ENCODE measurements around the gene PCNT. TPM values are rescaled to one million over a fixed set of nuclear protein-coding genes. Genes with fewer than 3 reads are reported as not detected.

Gene PCNT
- total RNA-seq, 3 donors from 2014 or later (not counting 1 experiment from before 2014, with no cell fraction given): 83.6 to 94.9 (median 84.0) TPM

- Histone ChIP-seq H3K27ac (ENCODE audit: low read length) (no peak overlapping the region), H3K9me3 (ENCODE audit: control insufficient read depth, insufficient read depth, low read length) (no peaks in the 10 kb centered on the region), H3K4me1 (ENCODE audit: control insufficient read depth, insufficient read depth, low read length) (no peaks in the 10 kb centered on the region), H3K27me3 (ENCODE audit: control insufficient read depth, insufficient read depth, low read length) (no peaks in the 10 kb centered on the region), H3K4me3 (ENCODE audit: low read length) (no peak overlapping the region), H3K36me3 (ENCODE audit: control insufficient read depth, insufficient read depth, low read length) (peaks cover 41% of the 10 kb centered on the region)
- no peak for DNase-seq
- Mint-ChIP-seq H3K36me3 (peaks cover 7% of the 10 kb centered on the region), H3K27ac (no peak overlapping the region), H3K4me3 (no peak overlapping the region), H3K27me3 (ENCODE audit: low read depth in 2 of 2) (no peaks in the 10 kb centered on the region), H3K9me3 (no peaks in the 10 kb centered on the region), H3K4me1 (no peaks in the 10 kb centered on the region)
- WGBS (ENCODE audit: insufficient coverage): 94% methylated on average over 10 of the region's 10 CpGs
- TF ChIP-seq, protein P1, sequence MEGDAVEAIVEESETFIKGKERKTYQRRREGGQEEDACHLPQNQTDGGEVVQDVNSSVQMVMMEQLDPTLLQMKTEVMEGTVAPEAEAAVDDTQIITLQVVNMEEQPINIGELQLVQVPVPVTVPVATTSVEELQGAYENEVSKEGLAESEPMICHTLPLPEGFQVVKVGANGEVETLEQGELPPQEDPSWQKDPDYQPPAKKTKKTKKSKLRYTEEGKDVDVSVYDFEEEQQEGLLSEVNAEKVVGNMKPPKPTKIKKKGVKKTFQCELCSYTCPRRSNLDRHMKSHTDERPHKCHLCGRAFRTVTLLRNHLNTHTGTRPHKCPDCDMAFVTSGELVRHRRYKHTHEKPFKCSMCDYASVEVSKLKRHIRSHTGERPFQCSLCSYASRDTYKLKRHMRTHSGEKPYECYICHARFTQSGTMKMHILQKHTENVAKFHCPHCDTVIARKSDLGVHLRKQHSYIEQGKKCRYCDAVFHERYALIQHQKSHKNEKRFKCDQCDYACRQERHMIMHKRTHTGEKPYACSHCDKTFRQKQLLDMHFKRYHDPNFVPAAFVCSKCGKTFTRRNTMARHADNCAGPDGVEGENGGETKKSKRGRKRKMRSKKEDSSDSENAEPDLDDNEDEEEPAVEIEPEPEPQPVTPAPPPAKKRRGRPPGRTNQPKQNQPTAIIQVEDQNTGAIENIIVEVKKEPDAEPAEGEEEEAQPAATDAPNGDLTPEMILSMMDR (IDR thresholded peaks at IDR 0.05): no peak
- ATAC-seq: no peak
- intact Hi-C loops (cut with micrococcal nuclease): no loop called here
These were observed 37.2 kb downstream of the PCNT start for GRCh38 chr21:46361176-46361575.

- Histone ChIP-seq H3K9me3 (ENCODE audit: control insufficient read depth, insufficient read depth, low read length) (no peaks in the 10 kb centered on the region), H3K36me3 (ENCODE audit: control insufficient read depth, insufficient read depth, low read length) (peaks cover 41% of the 10 kb centered on the region), H3K27ac (ENCODE audit: low read length) (no peak overlapping the region), H3K4me1 (ENCODE audit: control insufficient read depth, insufficient read depth, low read length) (no peaks in the 10 kb centered on the region), H3K27me3 (ENCODE audit: control insufficient read depth, insufficient read depth, low read length) (no peaks in the 10 kb centered on the region), H3K4me3 (ENCODE audit: low read length) (no peak overlapping the region)
- ATAC-seq (no peak), DNase-seq (no peak)
- Mint-ChIP-seq H3K27me3 (ENCODE audit: low read depth in 2 of 2) (no peaks in the 10 kb centered on the region), H3K27ac (no peak overlapping the region), H3K4me3 (no peak overlapping the region), H3K9me3 (no peaks in the 10 kb centered on the region), H3K36me3 (peaks cover 7% of the 10 kb centered on the region), H3K4me1 (no peaks in the 10 kb centered on the region)
- intact Hi-C loops (cut with micrococcal nuclease): no loop called here
- TF ChIP-seq, protein P1 (IDR thresholded peaks at IDR 0.05): no peak
- 91% methylated on average over 5 of the region's 10 CpGs for WGBS (ENCODE audit: insufficient coverage)
These were observed 38.0 kb downstream of the PCNT start for GRCh38 chr21:46361935-46362334.

DNA sequence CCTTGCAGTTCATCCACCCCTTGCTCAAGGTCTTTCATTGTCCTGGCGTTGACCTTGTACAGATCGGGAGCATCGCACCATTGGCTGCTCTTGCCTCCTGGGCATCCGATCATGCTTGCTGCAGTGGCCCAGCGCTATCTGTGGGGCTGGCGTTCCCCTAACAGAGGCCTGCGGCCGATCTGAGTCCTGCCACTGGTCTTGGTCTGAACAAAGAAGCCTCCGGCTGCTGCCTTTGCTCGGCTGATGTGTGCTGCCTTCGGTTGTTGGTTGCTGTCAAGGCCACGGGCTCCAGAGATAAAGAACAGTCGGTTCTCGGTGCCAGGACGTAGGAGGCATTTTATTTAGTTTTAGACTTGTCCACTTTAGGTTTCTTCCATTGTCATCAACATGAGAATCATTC is 39.0 kb downstream of the PCNT start:
- Histone ChIP-seq H3K4me3 (ENCODE audit: low read length) (no peak overlapping the region), H3K27ac (ENCODE audit: low read length) (no peak overlapping the region), H3K4me1 (ENCODE audit: control insufficient read depth, insufficient read depth, low read length) (peaks cover 6% of the 10 kb centered on the region), H3K36me3 (ENCODE audit: control insufficient read depth, insufficient read depth, low read length) (peaks cover 44% of the 10 kb centered on the region), H3K9me3 (ENCODE audit: control insufficient read depth, insufficient read depth, low read length) (no peaks in the 10 kb centered on the region), H3K27me3 (ENCODE audit: control insufficient read depth, insufficient read depth, low read length) (no peaks in the 10 kb centered on the region)
- no peak for DNase-seq
- no peak overlapping the region for H3K27ac Mint-ChIP-seq
- H3K36me3 Mint-ChIP-seq: peaks cover 7% of the 10 kb centered on the region
- no peaks in the 10 kb centered on the region for H3K27me3 Mint-ChIP-seq (ENCODE audit: low read depth in 2 of 2)
- ATAC-seq: no peak
- TF ChIP-seq, protein P1 (IDR thresholded peaks at IDR 0.05): no peak
- no peak overlapping the region for H3K4me3 Mint-ChIP-seq
- H3K4me1 Mint-ChIP-seq: no peaks in the 10 kb centered on the region
- H3K9me3 Mint-ChIP-seq: no peaks in the 10 kb centered on the region
- intact Hi-C loops (cut with micrococcal nuclease): no loop called here
- WGBS (ENCODE audit: insufficient coverage): 97% methylated on average over 15 of the region's 15 CpGs

GRCh38 chr21:46363698-46364097 is 39.7 kb downstream of the PCNT start:
- H3K27me3 ChIP-seq (ENCODE audit: control insufficient read depth, insufficient read depth, low read length): no peaks in the 10 kb centered on the region
- H3K4me1 Mint-ChIP-seq: peaks cover 6% of the 10 kb centered on the region in 2 donors
- peaks cover 13% of the 10 kb centered on the region for H3K4me1 ChIP-seq (ENCODE audit: control insufficient read depth, insufficient read depth, low read length)
- no peaks in the 10 kb centered on the region for H3K9me3 ChIP-seq (ENCODE audit: control insufficient read depth, insufficient read depth, low read length)
- ATAC-seq (no peak), DNase-seq (no peak)
- H3K27ac ChIP-seq (ENCODE audit: low read length): no peak overlapping the region
- WGBS (ENCODE audit: insufficient coverage): 96% methylated on average over 16 of the region's 16 CpGs
- peaks cover 42% of the 10 kb centered on the region for H3K36me3 ChIP-seq (ENCODE audit: control insufficient read depth, insufficient read depth, low read length)
- H3K27ac Mint-ChIP-seq: no peak overlapping the region
- intact Hi-C loops (cut with micrococcal nuclease): no loop called here
- TF ChIP-seq, protein P1 (IDR thresholded peaks at IDR 0.05): no peak
- peaks cover 7% of the 10 kb centered on the region for H3K36me3 Mint-ChIP-seq
- no peaks in the 10 kb centered on the region for H3K27me3 Mint-ChIP-seq (ENCODE audit: low read depth in 2 of 2)
- no peak overlapping the region for H3K4me3 ChIP-seq (ENCODE audit: low read length)
- H3K4me3 Mint-ChIP-seq: no peak overlapping the region
- H3K9me3 Mint-ChIP-seq: no peaks in the 10 kb centered on the region

All from natural killer cell (primary cell).